ENCODE data around the gene PCAT7.

The PCAT7 gene

DNA sequence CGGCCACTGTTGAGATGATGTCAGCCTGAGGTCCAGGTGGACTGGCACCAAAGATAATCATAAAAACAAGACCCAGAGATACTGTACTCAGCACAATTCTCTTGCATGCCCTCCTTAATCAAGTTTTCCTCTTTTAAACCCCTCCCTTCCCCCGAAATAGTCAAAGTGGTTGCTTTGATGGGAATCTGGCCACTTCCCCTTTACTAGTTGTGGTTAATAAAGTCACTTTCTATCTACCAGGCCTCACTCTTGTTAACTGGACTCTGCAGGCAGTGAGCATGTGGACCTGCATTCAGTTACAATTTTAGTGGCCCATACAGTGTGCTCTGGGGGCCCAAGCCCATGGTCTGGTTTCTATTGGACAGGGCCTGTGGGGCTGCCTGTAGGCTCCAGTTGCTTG lies 21.2 kb downstream of the PCAT7 start:
- H3K27me3 ChIP-seq (ENCODE audit: insufficient read depth, low read depth): no peaks in the 10 kb centered on the region
- TF ChIP-seq, protein P1, sequence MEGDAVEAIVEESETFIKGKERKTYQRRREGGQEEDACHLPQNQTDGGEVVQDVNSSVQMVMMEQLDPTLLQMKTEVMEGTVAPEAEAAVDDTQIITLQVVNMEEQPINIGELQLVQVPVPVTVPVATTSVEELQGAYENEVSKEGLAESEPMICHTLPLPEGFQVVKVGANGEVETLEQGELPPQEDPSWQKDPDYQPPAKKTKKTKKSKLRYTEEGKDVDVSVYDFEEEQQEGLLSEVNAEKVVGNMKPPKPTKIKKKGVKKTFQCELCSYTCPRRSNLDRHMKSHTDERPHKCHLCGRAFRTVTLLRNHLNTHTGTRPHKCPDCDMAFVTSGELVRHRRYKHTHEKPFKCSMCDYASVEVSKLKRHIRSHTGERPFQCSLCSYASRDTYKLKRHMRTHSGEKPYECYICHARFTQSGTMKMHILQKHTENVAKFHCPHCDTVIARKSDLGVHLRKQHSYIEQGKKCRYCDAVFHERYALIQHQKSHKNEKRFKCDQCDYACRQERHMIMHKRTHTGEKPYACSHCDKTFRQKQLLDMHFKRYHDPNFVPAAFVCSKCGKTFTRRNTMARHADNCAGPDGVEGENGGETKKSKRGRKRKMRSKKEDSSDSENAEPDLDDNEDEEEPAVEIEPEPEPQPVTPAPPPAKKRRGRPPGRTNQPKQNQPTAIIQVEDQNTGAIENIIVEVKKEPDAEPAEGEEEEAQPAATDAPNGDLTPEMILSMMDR (conservative IDR thresholded peaks at IDR 0.05; ENCODE audit: low read depth, low read length): no peak
- H3K79me2 ChIP-seq (ENCODE audit: insufficient read depth, low read depth): no peaks in the 10 kb centered on the region
- H4K20me1 ChIP-seq (ENCODE audit: insufficient read depth): no peaks in the 10 kb centered on the region
- H3K4me1 ChIP-seq (ENCODE audit: low read depth, poor library complexity, severe bottlenecking): peaks cover 5% of the 10 kb centered on the region
- H3K27ac ChIP-seq: no peak overlapping the region
- no peak overlapping the region for H2AFZ ChIP-seq (ENCODE audit: low read depth)
- H3K9ac ChIP-seq: no peak overlapping the region
- H3K4me3 ChIP-seq (IDR thresholded peaks at IDR 0.05; ENCODE audit: insufficient read depth, low read depth, low read length): no peak overlapping the region
- no peaks in the 10 kb centered on the region for H3K36me3 ChIP-seq (ENCODE audit: insufficient read depth)
- H3K4me2 ChIP-seq: no peak overlapping the region

DNA sequence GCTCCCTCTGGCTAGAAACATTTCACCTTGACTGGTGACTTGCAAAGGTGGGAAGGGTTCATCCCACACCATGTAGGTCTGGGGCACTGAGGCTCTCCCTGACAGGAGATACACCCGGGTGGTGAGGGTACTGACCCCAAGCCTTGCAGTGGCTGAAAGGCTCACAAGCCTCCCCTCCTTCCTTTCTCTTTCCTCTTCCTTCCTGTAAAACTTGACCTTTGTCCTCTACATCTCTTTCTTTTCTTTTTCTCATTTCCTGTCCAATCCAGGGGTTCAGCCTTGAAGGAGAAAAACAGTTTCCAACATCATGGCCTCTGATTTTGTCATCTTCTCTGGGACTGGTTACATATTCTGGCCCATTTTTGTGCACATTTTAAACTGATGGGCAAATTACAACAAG lies 22.2 kb downstream of the PCAT7 start:
- TF ChIP-seq, protein P1 (conservative IDR thresholded peaks at IDR 0.05; ENCODE audit: low read depth, low read length): no peak
- no peak overlapping the region for H3K27ac ChIP-seq
- no peaks in the 10 kb centered on the region for H3K79me2 ChIP-seq (ENCODE audit: insufficient read depth, low read depth)
- H3K4me2 ChIP-seq: no peak overlapping the region
- no peak overlapping the region for H3K4me3 ChIP-seq (IDR thresholded peaks at IDR 0.05; ENCODE audit: insufficient read depth, low read depth, low read length)
- H2AFZ ChIP-seq (ENCODE audit: low read depth): no peak overlapping the region
- H3K27me3 ChIP-seq (ENCODE audit: insufficient read depth, low read depth): no peaks in the 10 kb centered on the region
- no peak overlapping the region for H3K9ac ChIP-seq
- H3K4me1 ChIP-seq (ENCODE audit: low read depth, poor library complexity, severe bottlenecking): peaks cover 5% of the 10 kb centered on the region
- no peaks in the 10 kb centered on the region for H3K36me3 ChIP-seq (ENCODE audit: insufficient read depth)
- H4K20me1 ChIP-seq (ENCODE audit: insufficient read depth): no peaks in the 10 kb centered on the region

DNA sequence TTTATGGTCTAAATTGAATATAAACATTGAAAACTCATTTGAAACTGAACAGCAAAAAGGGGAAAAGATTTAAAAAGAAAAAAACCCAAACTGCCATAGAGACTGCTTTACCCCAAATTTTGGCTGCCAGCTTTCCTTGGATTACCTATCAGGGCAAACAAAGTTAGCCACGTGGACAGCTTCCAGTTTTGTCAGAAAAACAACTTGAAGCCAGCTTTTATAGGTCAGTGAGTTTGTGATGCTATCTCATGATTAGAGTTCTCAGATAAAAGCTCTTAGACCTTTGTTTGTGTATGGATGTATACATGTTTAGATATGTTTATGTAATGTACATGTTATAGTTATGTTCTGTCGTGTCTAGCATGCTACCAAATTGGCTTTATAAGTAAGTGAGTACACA lies 22.7 kb downstream of the PCAT7 start:
- H3K4me1 ChIP-seq (ENCODE audit: low read depth, poor library complexity, severe bottlenecking): peaks cover 5% of the 10 kb centered on the region
- no peak overlapping the region for H3K27ac ChIP-seq

DNA sequence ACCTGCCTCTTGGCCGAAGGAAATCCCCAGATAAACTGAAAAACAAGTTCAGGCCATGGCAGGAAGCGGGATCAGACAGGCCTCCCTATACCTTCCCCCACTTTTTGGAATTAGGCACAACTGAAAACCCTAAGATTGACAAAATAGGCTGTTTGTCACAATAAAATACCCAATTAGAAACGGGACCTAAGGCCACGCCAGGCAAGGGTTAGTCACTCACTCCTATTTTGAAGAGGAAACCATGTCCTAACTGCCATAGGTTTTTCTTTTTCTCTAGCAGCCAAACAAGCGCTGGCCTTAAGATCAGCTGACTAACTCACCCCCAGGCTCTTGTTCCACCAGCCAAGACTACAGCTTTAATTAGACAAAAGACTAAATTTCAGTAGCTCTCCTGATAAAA lies 26.8 kb downstream of the PCAT7 start:
- Histone ChIP-seq H3K36me3 (ENCODE audit: insufficient read depth) (no peaks in the 10 kb centered on the region), H3K27ac (no peak overlapping the region), H3K9ac (no peak overlapping the region), H2AFZ (ENCODE audit: low read depth) (no peak overlapping the region), H3K4me2 (no peak overlapping the region), H4K20me1 (ENCODE audit: insufficient read depth) (no peaks in the 10 kb centered on the region), H3K4me3 (IDR thresholded peaks at IDR 0.05; ENCODE audit: insufficient read depth, low read depth, low read length) (no peak overlapping the region), H3K27me3 (ENCODE audit: insufficient read depth, low read depth) (no peaks in the 10 kb centered on the region), H3K79me2 (ENCODE audit: insufficient read depth, low read depth) (no peaks in the 10 kb centered on the region), H3K4me1 (ENCODE audit: low read depth, poor library complexity, severe bottlenecking) (peaks cover 14% of the 10 kb centered on the region)
- TF ChIP-seq, protein P1 (conservative IDR thresholded peaks at IDR 0.05; ENCODE audit: low read depth, low read length): no peak

More for the DNA sequence above, 22.7 kb downstream of the PCAT7 start:
- no peak overlapping the region for H3K9ac ChIP-seq
- H3K4me3 ChIP-seq (IDR thresholded peaks at IDR 0.05; ENCODE audit: insufficient read depth, low read depth, low read length): no peak overlapping the region
- no peaks in the 10 kb centered on the region for H4K20me1 ChIP-seq (ENCODE audit: insufficient read depth)
- no peak overlapping the region for H3K4me2 ChIP-seq
- TF ChIP-seq, protein P1 (conservative IDR thresholded peaks at IDR 0.05; ENCODE audit: low read depth, low read length): no peak
- no peaks in the 10 kb centered on the region for H3K27me3 ChIP-seq (ENCODE audit: insufficient read depth, low read depth)
- H3K36me3 ChIP-seq (ENCODE audit: insufficient read depth): no peaks in the 10 kb centered on the region
- no peak overlapping the region for H2AFZ ChIP-seq (ENCODE audit: low read depth)
- H3K79me2 ChIP-seq (ENCODE audit: insufficient read depth, low read depth): no peaks in the 10 kb centered on the region
